Prostate gland (tissue), 2 donors: ENCODE measurements around the gene ZFHX2. TPM values are rescaled to one million over a fixed set of nuclear protein-coding genes. Genes with fewer than 3 reads are reported as not detected.

ENCODE experiments used
- DNase-seq: peaks from one replicate; pipeline ENCODE4 v3.0.0-alpha.2; 2019; ENCODE audit warnings: low spot score
- H3K27ac ChIP-seq, 2 donors: fragments of 200-600 bp; sonication (generic); 2 replicates each; pipeline ENCODE4 v1.5.1; 2017 to 2019
- H3K27me3 ChIP-seq: fragments of 200-600 bp; sonication (generic); replicated peaks from 2 replicates; pipeline ENCODE4 v1.5.1; 2019; ENCODE audit not compliant: insufficient read depth
- H3K36me3 ChIP-seq, 2 donors: fragments of 200-600 bp; sonication (generic); 1 replicate in 1 of 2; 2 replicates in 1 of 2; pipeline versions ENCODE4 v1.5.1 to v1.8.1; 2017 to 2019
- H3K4me1 ChIP-seq: fragments of 200-600 bp; sonication (generic); replicated peaks from 2 replicates; pipeline ENCODE4 v1.5.1; 2019
- H3K4me3 ChIP-seq, 2 donors: fragments of 200-600 bp; sonication (generic); 2 replicates each; pipeline ENCODE4 v1.5.1; 2017 to 2019
- H3K9me3 ChIP-seq: fragments of 200-600 bp; sonication (generic); 2 replicates; pipeline ENCODE4 v1.5.1; 2017
- CTCF ChIP-seq, 4 experiments: fragments of 200-600 bp in 2 of 4; fragments of 450-650 bp in 2 of 4; sonication (generic) in 2 of 4; IDR thresholded peaks; 1 replicate in 3 of 4; 2 replicates in 1 of 4; pipeline ENCODE4 v1.5.1; 2016 to 2019; ENCODE audit warnings: antibody characterized with exemption in 4 of 4, mild to moderate bottlenecking in 2 of 4, moderate library complexity in 2 of 4
- POLR2A ChIP-seq: fragments of 450-650 bp; IDR thresholded peaks from one replicate; pipeline ENCODE4 v1.6.1; 2016; ENCODE audit warnings: antibody characterized with exemption, mild to moderate bottlenecking
- POLR2AphosphoS5 ChIP-seq: sonication (generic); formaldehyde crosslinking; IDR thresholded peaks from one replicate; pipeline ENCODE4 v1.6.1; 2017; ENCODE audit warnings: antibody characterized with exemption
- WGBS: methylation state at CpG from one replicate; pipeline ENCODE4 v1.1.5; 2018; 5-methylcytosine and 5-hydroxymethylcytosine counted together
- intact Hi-C: fragments of 100-400 bp; cut with DNase I; formaldehyde crosslinking; loops from one replicate; pipeline ENCODE4 v1.14.2; 2022
- total RNA-seq, 2 donors: library from RNA; depleted of rRNA; stranded (reverse); fragments of >200 nt; gene quantifications; one replicate each; pipeline ENCODE4 v1.1.0, GENCODE V29; 2016

Gene ZFHX2
- total RNA-seq, 2 donors from 2014 or later, result 2.5 to 3.1 TPM

- H3K4me1 ChIP-seq, result no peaks in the 10 kb centered on the region
- H3K9me3 ChIP-seq, result no peaks in the 10 kb centered on the region
- no peaks in the 10 kb centered on the region for H3K27me3 ChIP-seq
- peak overlapping the region in 1 of 2 donors; percentile 1 for H3K27ac ChIP-seq
- TF ChIP-seq CTCF (IDR thresholded peaks at IDR 0.05) (no peak), POLR2AphosphoS5 (no peak), POLR2A (no peak)
- no peak for DNase-seq
- WGBS, result under 1% methylated on average over 37 of the region's 37 CpGs
- intact Hi-C loops, result no loop called here
- peak overlapping the region; percentile 36 to 45 for H3K4me3 ChIP-seq
- H3K36me3 ChIP-seq, result no peaks in the 10 kb centered on the region
These were observed 726 bp downstream of the ZFHX2 start for GRCh38 chr14:23550812-23551265.

GRCh38 chr14:23550131-23550811 is 1.3 kb downstream of the ZFHX2 start:
- H3K4me3 ChIP-seq, result peak overlapping the region; percentile 36 to 45
- no peak for TF ChIP-seq POLR2A
- TF ChIP-seq CTCF (IDR thresholded peaks at IDR 0.05), result no peak
- TF ChIP-seq POLR2AphosphoS5, result no peak
- H3K4me1 ChIP-seq, result no peaks in the 10 kb centered on the region
- no peak overlapping the region for H3K27ac ChIP-seq
- DNase-seq, result no peak
- H3K9me3 ChIP-seq, result no peaks in the 10 kb centered on the region
- 44% methylated on average over 12 of the region's 12 CpGs for WGBS
- intact Hi-C loops, result no loop called here
- no peaks in the 10 kb centered on the region for H3K36me3 ChIP-seq
- no peaks in the 10 kb centered on the region for H3K27me3 ChIP-seq

- no peaks in the 10 kb centered on the region for H3K4me1 ChIP-seq
- H3K4me3 ChIP-seq, result no peak overlapping the region
- no peaks in the 10 kb centered on the region for H3K9me3 ChIP-seq
- TF ChIP-seq POLR2AphosphoS5 (no peak), CTCF (IDR thresholded peaks at IDR 0.05) (no peak), POLR2A (no peak)
- H3K27ac ChIP-seq, result no peak overlapping the region
- intact Hi-C loops, result no loop called here
- DNase-seq, result no peak
- H3K36me3 ChIP-seq, result no peaks in the 10 kb centered on the region
- 59% methylated on average over 18 of the region's 18 CpGs for WGBS
- H3K27me3 ChIP-seq, result no peaks in the 10 kb centered on the region
These were observed 2.9 kb downstream of the ZFHX2 start for GRCh38 chr14:23548351-23549318.

- DNase-seq, result no peak
- intact Hi-C loops, result no loop called here
- Histone ChIP-seq H3K36me3 (no peaks in the 10 kb centered on the region), H3K27ac (no peak overlapping the region), H3K4me1 (no peaks in the 10 kb centered on the region), H3K9me3 (no peaks in the 10 kb centered on the region), H3K27me3 (no peaks in the 10 kb centered on the region), H3K4me3 (no peak overlapping the region)
- TF ChIP-seq CTCF (IDR thresholded peaks at IDR 0.05) (no peak), POLR2AphosphoS5 (no peak)
- 79% methylated on average over 2 of the region's 2 CpGs for WGBS
These were observed 3.6 kb downstream of the ZFHX2 start for GRCh38 chr14:23547924-23548323.
